Stimulated activated CD4-positive, alpha-beta T cell treated with anti-CD3 and anti-CD28 coated beads, TNF-alpha, amount 100 ng/mL, for 48 hours (primary cell): ENCODE measurements around the gene YEATS2.
A peak's percentile ranks its signal among the peaks of the same experiment; 100 is the strongest.

Source experiments
- DNase-seq, 3 donors: peaks; one replicate each; pipeline ENCODE4 v3.0.0-alpha.2; 2020; ENCODE audit warnings: low read depth in 3 of 3

The YEATS2 gene

GRCh38 chr3:183811638-183812037, 114.0 kb downstream of the YEATS2 start:
- no peak for DNase-seq

GRCh38 chr3:183812761-183813445, 115.3 kb downstream of the YEATS2 start:
- no peak for DNase-seq

- DNase-seq: no peak
Observed at GRCh38 chr3:183814240-183814639, 116.6 kb downstream of the YEATS2 start.

GRCh38 chr3:183815563-183815940, 118.0 kb downstream of the YEATS2 start:
- no peak for DNase-seq

- DNase-seq: no peak
Observed at GRCh38 chr3:183815951-183816475, 118.4 kb downstream of the YEATS2 start.

GRCh38 chr3:183816681-183817510, 119.3 kb downstream of the YEATS2 start:
- no peak for DNase-seq

- no peak for DNase-seq
Observed at GRCh38 chr3:183817639-183818038, 120.0 kb downstream of the YEATS2 start.

- DNase-seq: no peak
Observed at GRCh38 chr3:183818041-183818620, 120.5 kb downstream of the YEATS2 start.

- no peak for DNase-seq
Observed at GRCh38 chr3:183818706-183819624, 121.4 kb downstream of the YEATS2 start.

GRCh38 chr3:183819831-183820230, 122.2 kb downstream of the YEATS2 start:
- DNase-seq: no peak

- DNase-seq: no peak
Observed at GRCh38 chr3:183822631-183823030, 125.0 kb downstream of the YEATS2 start.

- DNase-seq: no peak
Observed at GRCh38 chr3:183823963-183824362, 126.4 kb downstream of the YEATS2 start.

- DNase-seq: no peak
Observed at GRCh38 chr3:183824761-183825455, 127.3 kb downstream of the YEATS2 start.

GRCh38 chr3:183825456-183826161, 128.0 kb downstream of the YEATS2 start, which contains the start of gene MAP6D1:
Gene MAP6D1, minus strand, starts transcription at chr3:183825577. Its CDS starts 30 bp downstream, at chr3:183825547.
- peak in 1 of 3 donors; percentile 5 for DNase-seq

GRCh38 chr3:183826448-183827250, 129.1 kb downstream of the YEATS2 start:
- no peak for DNase-seq

- no peak for DNase-seq
Observed at GRCh38 chr3:183827809-183828537, 130.4 kb downstream of the YEATS2 start.

GRCh38 chr3:183828538-183828870, 130.9 kb downstream of the YEATS2 start:
- DNase-seq: no peak

- no peak for DNase-seq
Observed at GRCh38 chr3:183829466-183829865, 131.9 kb downstream of the YEATS2 start.

- no peak for DNase-seq
Observed at GRCh38 chr3:183830187-183830586, 132.6 kb downstream of the YEATS2 start.
